ENCODE data around the gene CRYBB3. TPM values are rescaled to one million over a fixed set of nuclear protein-coding genes. Genes with fewer than 3 reads are reported as not detected.

CRYBB3 gene
- total RNA-seq, result not detected in 2 replicates

GRCh38 chr22:25199731-25200520 is at the start of gene CRYBB3:
TSS of gene CRYBB3 (plus strand) at chr22:25199858. CDS start at chr22:25201397, 1,539 bp downstream.

GRCh38 chr22:25219211-25219689 is 19.6 kb downstream of the CRYBB3 start, which contains the start of gene CRYBB2:
TSS of gene CRYBB2 (plus strand) at chr22:25219639. CDS start at chr22:25221430, 1,791 bp downstream.

Other genes starting within 250 kb of the CRYBB3 start
- gene KIAA1671, start 247.1 kb upstream of the CRYBB3 start, total RNA-seq, result 29.1 and 30.2 TPM in 2 replicates
- gene CRYBB2, start 19.8 kb downstream of the CRYBB3 start, total RNA-seq, result not detected in 2 replicates